ENCODE data around the gene RUNX1.

RUNX1 gene

DNA sequence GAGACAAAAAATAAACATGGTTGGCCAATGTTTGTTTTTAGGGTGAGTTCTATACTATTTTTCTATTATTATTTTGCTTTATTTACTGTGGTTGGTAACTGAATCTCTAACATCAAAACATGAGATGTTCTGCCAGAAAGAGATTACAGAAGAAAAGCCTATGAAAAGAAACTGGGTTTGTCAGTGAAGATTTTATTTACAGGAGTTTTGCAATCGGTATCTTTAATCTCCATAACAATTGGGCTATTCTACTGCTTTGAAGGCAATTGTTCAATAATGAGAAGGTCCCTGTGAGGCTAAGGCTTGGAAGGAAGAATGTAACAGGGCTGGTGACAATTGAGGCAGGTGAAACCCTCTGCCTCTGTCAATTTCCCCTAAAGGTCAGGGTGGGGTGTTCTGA is 224.8 kb downstream of the RUNX1 start:
- DNase-seq (ENCODE audit: low spot score), result no peak

DNA sequence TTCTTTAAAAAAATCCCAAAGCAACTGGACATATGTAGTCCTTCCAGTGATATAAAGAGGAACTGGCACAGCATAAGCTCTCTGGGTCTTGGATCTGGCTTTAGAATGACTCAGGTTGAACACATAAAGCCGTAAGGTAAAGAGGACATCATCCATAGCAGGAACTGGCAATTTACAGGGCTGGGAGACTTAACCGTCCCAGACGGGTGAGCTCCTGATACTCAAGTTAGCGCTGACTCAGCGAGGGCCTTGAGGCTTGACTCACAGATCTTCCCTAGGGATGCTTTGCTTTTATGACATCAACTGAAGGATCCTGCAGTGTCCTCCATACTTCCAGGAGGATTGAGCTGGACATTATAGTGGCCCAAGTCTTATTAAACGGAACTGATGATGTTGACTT is 226.2 kb downstream of the RUNX1 start:
- DNase-seq (ENCODE audit: low spot score), result no peak

DNA sequence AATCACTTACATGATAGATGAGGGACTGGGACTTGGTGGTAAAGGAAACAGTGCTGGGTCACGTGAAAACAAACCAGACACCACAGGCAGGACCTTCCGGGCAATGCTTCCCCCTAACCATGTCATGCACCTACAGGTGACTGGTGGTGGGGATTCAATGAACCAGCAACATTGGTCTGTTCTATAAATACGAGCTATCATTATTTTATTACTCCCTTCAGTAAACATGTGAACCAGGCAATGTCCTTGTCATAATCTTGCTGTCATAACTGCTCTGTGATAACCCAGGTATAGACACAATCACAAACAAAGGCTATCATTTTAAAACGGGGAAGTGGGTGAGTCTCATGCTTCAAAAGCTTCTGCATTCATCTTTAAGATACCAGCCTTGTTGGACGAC is 226.9 kb downstream of the RUNX1 start:
- DNase-seq (ENCODE audit: low spot score), result no peak

DNA sequence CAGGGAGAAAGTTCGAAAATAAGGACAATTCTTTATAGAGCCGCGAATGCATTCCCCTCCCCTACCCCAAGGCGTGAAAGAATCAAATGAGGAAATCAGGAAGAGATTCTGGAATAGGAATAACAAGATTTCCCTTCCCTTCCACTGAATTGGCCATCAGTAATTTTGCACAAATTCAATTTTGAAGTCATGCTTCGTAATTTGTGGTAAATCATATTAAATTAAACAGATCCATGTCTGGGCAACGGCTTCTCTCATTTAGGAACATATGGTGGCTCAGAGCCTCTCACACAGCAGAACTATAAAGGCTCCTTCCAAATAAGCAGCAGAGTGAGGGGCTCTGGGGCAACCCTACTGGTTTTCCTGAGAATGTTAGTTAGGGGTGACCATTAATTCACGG is 227.4 kb downstream of the RUNX1 start:
- no peak for DNase-seq (ENCODE audit: low spot score)

DNA sequence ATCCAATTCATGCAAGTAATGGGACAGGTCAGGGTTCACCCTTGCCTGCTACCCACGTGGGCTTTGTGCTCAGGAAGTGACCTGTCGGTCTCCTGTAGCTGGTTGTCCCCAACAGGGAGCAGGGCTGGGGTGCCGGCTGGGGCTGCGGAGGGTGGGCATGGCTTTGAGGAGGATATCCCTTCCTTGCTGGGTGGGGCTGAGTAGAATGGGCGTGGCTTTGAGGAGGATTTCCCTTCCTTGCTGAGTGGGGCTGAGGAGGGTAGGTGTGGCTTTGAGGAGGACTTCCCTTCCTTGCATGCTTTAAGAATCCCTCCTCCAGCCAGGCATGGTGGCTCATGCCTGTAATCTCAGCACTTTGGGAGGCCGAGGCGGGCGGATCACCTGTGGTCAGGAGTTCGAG is 229.1 kb downstream of the RUNX1 start:
- DNase-seq (ENCODE audit: low spot score), result no peak

DNA sequence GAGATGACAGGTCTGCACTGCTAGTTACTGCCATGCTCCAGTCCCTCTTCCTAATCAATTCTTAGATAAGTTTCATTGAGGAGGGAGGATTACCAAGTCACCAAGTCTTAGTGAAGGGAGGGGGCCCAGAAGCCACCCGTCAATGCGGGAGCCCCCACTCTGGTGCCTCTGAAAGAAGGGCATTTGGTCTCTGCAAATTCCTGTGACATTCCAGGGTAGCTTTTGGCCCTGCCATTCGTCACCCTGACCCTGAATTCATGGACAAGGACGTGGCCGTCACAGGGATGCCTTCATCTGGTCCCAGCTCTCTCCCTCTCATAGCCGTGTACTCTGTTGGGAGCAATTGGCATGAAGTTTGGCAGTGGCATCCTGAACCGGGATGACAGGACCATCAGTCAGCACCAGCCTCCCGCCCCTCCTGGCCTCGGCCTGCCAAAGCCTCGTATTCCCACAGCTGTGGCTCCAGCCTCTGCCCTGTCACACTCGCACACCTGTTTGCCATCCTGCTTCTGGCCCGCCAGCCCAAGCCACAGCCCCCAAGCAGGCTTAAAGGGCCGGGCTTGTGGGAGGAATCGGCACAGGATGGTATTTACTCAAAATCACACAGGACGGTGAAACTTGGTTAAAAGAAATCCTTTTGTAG is 229.6 kb downstream of the RUNX1 start:
- DNase-seq (ENCODE audit: low spot score), result no peak

DNA sequence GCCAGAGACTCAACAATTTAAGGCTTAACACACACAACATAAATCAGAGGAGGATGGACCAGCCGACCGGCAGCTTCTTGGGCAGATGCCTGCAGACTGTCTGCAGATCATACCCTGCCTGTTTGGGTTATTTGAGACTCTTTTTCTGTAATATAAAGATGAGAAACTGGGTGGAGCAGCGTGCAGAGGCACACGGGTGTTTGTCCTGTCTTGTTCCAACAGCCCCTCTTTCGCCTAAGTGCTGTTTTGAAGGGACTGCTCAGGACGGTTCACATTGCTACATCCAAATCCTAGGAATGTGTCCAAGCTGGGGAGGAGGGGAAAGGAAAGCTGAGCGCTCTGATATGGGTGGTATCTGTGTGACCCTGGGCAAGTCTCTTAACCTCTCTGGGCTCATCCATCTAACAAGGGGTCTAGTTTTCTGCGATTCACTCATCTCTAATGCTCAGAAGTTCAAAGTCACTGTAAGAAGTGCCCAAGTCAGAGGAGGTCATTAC is 230.4 kb downstream of the RUNX1 start:
- DNase-seq (ENCODE audit: low spot score), result no peak

DNA sequence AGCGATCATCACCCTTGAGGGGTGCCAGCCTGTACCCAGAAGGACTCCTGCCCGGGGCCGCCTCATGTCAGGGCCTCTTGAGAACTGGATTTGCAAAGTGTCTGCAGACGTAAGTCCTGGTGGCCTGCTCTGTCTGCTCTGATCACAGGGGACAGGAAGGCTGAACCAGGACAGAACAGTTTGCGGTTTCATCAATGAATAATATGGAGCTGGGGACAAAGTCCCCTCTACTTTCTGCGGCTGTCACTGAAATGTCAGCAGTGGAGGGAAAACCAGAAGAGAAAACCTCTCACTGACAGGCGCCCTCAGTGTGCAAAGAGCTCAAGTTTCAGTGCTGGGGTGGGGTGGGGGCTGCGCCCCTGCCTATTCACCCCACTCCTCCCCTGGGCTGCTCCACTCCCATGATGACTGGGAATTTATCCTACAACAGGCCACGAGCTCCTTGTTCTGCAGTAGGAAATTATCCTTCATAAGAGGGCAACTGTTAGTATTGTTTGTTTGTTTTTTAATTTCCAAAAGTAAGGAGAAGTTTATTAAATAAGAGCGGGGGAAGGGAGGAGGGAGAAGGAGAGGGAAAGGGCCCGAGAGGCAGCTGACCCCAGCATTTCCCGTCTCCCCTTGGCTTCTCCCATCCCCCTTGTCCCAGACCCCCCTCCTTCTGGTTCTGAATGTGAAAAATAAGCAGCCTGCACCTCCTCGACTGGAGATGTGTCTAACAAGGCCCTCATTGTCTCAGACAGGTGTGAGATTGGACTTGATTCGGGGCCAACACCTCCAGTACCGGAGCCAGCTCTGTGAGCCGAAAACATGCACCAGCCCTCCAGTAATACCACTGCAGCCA is 231.1 kb downstream of the RUNX1 start:
- DNase-seq (ENCODE audit: low spot score), result no peak

DNA sequence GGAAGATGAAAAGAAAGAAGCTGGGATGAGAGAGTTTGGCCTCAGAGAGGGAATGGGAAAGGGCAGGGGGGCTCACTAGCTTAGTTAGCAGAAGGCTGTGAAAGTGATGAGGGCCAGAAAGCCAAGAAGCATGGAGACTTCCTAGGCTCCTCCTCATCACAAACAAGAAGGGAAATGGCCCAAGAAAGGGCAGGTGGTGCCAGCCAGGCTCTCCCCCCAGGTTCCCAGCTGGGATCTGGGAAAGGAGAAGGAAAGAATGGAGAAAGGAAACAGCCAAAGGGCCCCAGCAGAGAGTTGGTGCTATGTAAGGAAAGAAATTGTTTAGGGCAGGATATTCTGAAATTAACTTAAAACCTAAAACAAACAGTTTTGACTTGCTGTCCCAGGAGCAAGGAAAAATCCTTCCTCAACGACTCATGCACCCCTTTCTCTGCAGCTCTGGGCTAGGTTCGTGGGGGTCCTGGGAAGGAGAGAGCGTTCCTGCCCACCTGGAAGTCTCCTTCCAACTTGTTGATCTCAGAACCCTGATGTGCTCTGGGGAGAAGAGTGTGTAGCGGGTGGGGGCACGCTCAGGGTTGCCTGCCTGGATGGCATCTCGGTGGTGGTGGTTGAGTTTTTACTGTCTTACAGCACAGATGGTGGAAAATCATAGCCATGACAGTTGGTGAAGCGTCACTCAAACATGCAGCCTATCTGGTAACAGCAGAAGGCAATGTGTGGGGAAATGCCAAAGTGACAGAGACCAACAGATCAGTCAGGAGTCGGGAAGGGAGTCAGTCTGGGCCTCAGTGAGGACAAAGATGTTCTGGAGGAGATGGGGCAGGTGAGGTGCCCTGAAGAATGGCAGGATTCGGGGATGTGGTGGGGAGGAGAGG is 233.0 kb downstream of the RUNX1 start:
- no peak for DNase-seq (ENCODE audit: low spot score)

DNA sequence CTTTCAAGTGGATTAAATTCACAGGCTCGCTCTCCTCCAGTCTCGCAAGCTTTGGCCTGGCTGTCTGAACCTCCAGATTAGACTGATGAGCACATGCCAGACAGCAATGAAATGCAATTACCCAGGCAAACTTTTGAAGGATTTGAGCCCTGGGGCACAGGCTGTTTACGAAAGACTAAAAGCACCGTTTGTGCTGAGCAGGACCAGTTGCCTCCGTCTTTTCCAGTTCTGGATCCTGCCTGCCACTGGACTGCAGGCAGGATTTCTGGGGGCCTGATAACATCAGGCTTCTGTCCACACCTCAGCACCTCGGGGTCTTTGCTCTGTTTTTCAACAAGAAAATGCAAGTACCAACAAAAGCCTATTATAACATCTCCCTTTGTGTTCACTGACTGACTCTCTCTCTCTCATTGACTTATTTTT is 234.6 kb downstream of the RUNX1 start:
- no peak for DNase-seq (ENCODE audit: low spot score)

DNA sequence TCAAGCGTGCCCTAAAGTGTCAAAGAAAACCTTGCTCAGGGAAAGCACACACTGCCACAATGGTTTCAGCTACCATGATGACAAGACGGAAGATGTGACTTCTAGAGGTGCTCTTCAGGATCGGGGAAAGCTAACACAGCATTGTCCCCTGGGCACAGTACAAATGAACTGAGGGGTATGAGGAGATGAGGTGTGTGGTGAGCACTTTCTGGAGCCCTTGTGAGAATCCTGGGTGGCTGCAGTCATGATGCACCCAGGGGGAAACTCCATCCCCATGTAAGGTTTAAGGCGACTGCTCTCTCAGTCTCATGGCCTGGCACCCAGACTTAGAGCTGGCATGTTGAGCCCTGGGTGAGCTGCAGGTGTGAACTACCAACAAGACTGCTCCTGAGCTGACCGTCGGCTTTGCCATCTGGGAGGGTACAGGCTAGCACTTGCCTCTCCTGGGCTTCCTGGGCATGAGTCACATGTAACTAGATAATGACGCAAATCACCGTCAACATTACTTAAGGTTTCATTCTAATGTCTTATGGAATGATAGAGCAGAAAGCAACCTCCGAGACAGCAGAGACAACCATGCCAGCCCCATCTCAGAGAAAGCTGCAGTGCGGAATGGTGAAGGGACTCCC is 235.7 kb downstream of the RUNX1 start:
- DNase-seq (ENCODE audit: low spot score), result no peak

DNA sequence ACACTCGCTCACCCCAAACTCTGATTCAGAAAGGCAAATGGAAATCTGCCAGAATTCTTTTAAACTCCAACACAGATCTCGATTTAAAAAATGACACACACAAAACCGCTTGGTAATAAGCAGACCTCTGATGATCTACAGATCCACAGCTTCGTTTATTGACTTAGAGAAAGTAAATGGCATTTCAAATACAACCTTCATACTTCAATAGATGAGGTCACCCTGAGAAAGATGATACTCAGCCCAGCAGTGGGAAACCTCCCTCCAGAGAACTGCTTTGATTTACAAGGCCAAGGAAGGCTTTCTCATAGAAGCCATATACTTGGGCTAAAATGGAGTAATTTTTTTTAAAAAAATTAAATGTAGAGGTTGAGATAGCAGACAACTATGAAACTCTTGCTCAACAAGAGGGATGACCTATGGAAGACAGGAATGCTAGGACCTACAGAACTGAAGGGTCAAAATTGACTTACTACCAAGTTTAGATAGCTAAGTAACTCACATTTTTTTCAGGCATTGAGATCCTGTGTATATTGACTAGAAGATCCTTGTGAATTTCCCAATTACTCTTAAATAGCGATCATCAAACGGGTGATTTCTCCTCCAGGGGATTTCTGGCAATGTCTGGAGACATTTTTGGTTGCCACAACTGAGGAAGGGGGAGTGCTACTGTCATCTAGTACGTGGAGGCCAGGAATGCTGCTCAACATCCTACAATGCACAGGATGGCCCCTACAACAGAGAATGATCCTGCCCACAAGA is 236.4 kb downstream of the RUNX1 start:
- no peak for DNase-seq (ENCODE audit: low spot score)

DNA sequence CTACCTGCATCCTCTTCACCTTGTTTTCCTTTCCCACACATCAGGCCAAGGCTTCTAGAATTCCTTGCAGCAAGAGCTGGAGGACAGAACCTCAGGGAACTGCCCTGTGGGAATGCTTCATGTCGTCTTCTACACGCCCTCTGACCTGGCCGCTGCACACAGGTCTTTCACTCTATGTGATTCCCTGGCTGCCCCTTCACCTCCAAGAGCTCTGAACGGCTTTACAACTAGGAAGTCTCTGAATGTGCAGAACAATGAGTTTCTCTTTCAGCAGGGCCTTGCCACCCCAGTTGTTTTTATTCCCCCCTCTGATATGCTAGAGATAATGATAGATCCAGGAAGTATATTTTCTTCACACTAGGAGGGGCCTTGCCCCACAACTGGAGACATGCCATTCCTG is 237.7 kb downstream of the RUNX1 start:
- no peak for DNase-seq (ENCODE audit: low spot score)

DNA sequence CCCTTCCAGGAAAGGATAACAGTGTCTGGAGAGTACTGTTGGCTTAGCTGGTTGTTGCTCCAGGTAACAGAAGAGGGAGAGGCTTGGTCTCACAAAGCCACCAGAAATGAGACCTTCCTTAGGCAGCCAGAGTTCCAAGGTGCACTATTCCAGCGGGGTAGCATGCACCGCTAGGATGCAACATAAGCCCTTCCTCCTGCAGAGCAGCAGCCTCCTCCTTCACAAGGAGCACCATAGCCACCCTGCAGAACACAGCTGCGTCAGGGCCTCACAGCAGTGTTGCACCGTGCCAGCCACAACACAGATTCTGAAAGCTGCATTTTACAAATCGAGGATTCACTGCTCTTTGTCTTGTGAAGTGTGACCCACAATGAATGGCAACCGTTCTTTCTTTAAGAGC is 238.3 kb downstream of the RUNX1 start:
- no peak for DNase-seq (ENCODE audit: low spot score)

DNA sequence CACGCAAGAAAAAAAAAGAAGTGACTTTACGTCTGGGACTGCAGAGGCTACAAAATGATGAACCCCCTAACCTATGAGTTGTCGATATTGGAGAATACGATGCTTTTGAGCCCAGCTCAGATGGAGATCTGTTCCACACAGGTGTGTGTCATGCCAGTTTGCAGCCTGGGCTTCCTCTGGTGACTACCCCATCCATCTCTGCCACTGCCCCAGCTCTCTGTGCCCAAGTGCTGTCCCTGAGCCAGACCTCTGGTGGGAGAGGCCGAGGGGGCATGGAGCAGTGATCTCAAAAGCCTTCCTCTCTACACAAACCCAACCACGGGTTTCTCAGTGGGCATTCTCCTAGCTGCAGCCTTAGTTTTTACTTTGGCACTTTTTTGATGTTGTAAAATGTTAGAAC is 239.3 kb downstream of the RUNX1 start:
- DNase-seq (ENCODE audit: low spot score), result no peak

DNA sequence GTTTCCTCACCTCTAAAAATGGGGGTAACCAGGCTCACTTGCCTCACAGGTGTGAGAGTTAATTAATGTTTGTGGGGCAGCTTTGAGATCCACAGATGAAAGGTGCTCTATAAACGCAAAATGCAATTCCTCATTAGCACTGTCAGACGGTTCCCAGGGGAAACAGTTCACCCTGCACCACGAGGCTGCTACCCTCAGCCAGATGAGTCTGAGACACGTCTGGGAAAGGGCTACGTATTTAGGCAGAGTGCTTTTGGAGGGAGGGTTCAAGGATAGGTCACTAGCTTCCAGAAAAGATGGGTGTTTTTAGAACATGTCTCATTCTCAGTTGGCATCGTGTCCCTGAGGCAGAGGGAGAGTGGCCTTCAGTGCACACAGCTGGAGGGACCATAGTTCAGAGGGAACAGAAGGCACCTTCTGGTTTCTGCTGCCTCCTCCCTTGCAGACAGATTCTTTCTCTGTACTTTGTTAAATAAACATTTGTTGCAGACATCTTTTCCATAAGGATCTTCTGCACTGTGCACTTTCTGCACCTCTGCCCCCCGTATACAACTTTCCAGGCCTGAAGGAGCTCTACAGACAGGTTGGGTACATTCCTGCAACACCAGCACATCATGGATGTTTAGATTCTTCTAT is 240.4 kb downstream of the RUNX1 start:
- DNase-seq (ENCODE audit: low spot score), result no peak

DNA sequence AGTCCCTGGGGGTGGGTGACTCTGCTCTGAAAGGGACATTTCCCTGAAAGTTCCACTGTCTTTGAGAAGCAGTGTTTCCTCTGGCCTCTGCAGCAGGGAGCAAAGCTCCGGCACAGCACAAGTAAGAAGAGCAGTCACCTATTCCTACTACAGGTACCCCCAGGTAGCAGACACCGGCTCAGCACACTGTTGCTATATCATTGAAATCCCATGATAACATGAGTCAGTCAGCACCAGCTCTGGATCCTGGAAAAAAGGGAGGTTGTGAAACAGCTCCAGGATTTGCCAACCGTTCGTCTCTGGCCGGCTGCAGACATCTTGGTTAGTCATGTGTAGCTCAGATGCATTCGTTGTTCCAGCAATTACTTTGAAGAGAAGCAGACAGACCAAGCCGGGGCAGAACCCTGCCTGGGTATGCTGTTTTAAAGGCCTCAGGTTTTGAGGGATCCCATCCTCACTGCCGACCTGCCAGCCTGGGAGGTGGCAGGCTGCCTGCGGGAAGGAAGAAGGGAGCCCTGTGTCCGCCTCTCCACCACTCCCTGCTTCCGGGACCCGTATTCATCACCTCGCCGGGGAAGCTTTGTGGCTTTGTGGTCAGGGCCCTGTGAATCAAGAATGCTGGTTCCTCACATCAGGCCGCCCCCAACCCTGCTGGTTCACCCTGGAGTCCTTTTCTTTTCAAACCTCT is 241.1 kb downstream of the RUNX1 start:
- peak; percentile 49 for DNase-seq (ENCODE audit: low spot score)

DNA sequence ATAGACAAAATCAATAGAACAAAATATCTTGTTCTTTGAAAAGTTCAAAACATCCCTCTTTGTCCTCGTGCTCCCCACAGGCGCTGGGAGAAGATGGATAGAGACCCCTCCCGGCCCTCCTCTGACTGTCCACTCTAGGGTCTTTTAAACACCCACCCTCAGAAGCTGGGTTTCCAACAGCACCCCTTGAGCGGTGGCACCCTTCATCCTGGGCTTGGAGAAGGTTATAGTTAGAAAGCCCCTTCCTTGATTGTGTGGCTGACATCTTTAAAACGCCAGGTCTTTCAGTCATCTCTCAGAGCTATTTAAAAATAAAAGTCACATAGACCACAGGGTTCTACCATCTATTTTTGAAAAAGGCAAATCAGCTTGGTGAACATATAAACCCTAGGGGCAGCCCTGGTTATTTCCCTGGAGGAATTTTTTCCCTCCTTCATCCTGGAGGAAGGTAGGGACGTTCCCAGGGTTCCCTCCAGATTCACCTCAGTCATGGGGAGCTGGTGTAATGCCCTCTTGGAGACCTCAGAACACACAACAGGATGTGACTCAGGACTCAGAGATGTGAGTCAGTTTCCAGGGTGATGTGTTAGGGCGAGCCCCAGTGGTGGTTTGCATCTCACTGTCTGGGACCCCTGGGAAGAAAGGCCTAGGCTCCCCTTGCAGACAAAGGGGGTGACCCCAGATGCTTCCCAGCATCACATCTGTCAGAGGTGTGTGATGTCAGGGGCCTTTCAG is 241.8 kb downstream of the RUNX1 start:
- DNase-seq (ENCODE audit: low spot score), result peak; percentile 71

DNA sequence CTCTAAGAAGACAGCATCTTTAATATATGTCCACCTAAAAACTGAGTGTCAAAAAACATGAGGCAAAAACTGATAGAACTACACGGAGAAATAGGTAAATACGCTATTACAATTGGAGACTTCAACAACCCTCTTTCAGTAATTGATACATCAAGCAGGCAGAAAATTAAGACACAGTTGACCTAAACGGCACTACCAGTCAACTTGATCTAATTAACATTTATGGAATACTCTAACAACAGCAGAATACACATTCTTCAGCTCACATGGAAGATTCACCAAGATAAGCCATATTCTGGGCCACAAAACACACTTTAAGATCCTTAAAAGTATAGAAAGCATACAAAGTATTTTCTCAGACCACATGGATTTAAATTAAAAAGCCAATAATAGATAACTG is 242.7 kb downstream of the RUNX1 start:
- DNase-seq (ENCODE audit: low spot score), result no peak

DNA sequence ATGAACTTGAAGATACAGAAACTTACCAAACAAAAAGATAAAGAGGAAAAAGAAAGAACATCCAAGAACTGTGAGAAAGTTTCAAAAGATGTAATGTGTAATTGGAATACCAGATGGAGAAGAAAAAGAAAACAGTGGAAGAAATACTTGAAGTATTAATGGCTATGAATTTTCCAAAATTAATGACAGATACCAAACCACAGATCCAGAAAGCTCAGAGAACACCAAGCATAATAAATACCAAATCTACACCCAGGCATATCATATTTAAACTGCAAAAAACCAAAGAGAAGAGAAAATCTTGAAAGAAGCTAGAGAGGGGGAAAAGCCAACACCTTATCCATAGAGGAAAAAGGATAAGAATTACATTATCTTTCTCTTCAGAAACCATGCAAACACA is 243.9 kb downstream of the RUNX1 start:
- DNase-seq (ENCODE audit: low spot score), result no peak
